ENCODE data around the gene DEPDC5.
"Not testable (repeated sequence)": the region's sequence is repeated elsewhere in the genome, so short reads cannot be mapped to it uniquely, and the experiment has no call there.

Gene DEPDC5

DNA sequence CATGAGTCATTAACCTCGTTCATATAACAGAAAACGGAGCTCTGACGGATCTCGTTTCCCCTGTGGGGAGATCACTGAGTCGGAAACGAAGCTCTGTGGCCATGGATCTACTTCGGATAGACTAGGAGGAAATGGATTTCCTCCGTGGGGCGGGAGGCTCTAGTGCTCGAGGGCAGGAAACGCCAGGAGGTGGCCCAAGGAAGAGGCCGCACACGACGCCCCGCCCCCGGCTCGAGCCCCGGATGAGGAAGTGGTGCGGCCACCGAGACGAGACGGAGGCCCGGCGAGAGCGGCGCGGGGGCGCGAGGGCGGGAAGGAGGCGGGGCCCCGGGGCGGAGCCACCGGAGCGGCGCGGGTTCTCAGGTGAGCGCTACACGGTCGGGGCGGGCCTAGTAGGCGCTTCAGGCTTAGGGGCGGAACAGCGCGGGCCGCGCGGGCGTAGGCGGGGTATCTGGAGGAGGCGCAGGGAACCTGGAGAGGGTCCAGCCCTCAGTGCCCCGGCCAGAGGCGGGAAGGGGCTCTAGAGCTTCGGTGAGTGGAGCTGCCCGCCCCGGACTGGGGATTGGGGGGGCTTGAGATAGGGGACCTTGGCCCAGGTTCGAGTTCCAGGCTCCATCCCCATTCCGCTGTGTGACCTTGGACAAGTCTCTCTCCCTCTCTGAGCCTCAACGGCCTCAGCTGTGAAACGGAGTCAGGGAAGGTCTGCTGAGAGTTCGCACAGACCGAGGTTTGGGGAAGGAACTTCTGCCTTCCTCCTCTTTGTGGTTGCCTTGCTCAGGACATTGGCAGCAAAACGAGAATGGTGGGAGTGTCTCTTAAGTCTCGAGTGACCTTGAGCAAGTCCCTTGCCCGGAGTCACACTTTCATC, at the start of gene DEPDC5:
Gene DEPDC5 (plus strand): TSS at position 386 of the 868 bp plus-strand sequence. CDS start 903 bp downstream, outside the sequence.
- no peak for FAIRE-seq

GRCh38 chr22:31707519-31707918, 46.3 kb upstream of the DEPDC5 start:
- no peak for FAIRE-seq

- not testable (repeated sequence) for FAIRE-seq
Observed at GRCh38 chr22:31711226-31711625, 42.6 kb upstream of the DEPDC5 start.

- FAIRE-seq: no peak
Observed at GRCh38 chr22:31715147-31715778, 38.6 kb upstream of the DEPDC5 start.

DNA sequence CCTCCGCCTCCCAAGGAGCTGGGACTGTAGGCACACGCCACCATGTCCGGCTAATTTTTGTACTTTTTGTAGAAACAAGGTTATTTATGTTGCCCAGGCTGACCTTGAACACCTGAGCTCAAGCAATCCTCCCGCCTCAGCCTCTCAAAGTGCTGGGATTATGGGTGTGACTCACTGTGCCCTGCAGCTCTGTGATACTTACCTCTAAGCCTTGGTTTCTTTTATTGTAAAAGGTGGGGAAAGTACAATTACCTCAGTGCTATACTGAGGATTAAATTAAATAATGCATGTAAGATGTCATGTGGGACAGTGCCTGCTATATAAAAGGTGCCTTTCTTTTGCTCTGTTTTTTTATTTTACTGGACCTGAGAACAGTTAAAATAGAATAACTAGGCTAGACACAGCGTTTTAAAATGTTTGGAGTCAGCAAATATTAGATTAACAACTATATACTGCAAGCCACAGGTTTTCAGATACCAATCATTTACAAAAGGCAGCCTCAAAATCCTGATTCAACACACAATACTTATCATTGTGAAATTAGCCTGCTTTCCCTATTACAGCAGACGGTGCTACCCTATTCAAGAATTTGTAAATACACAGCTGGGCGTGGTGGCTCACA, 33.9 kb upstream of the DEPDC5 start:
- no peak for FAIRE-seq

GRCh38 chr22:31723723-31724122, 30.1 kb upstream of the DEPDC5 start:
- no peak for FAIRE-seq

DNA sequence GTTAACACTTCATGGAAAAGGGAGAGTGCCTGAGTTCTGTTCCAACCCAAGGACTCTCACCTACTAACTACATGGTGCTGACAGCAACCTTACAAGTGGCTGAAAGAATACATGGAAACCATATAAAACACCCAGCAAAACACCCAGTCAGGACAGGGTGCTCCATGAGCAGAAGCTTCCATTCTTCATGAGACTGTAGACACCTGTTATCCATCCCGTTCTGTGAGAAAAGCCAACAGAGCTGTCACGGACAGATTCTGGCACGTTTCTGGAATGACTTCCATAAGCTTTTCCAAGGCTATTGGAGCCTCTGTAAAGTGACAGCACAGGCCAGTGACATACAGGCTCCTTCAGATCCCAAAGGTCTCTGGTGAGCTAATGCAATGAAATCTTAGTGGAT, 27.1 kb upstream of the DEPDC5 start:
- FAIRE-seq: no peak

GRCh38 chr22:31728857-31729256, 25.0 kb upstream of the DEPDC5 start:
- FAIRE-seq: no peak

GRCh38 chr22:31730344-31730711, 23.5 kb upstream of the DEPDC5 start:
- FAIRE-seq: no peak

- FAIRE-seq: no peak
Observed at GRCh38 chr22:31732089-31732829, 21.6 kb upstream of the DEPDC5 start.

GRCh38 chr22:31733580-31734079, 20.2 kb upstream of the DEPDC5 start:
- no peak for FAIRE-seq

GRCh38 chr22:31734512-31734911, 19.3 kb upstream of the DEPDC5 start:
- no peak for FAIRE-seq

DNA sequence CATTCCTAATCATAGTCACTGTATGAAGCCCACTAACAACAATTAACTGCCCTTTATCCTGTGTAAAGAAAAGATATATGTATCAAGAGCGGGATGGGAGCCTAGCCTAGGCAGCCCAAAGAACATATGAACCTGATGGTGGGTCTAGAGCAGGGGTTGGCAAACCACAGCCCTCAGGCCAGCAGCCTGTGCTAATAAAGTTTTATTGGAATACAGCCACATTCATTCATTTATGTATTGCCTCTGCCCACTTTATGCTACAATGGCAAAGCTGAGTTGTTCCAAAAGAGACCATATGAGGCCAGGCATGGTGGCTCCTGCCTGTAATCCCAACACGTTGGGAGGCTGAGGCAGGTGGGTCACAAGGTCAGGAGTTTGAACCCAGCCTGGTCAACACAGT, 17.4 kb upstream of the DEPDC5 start:
- FAIRE-seq: no peak

DNA sequence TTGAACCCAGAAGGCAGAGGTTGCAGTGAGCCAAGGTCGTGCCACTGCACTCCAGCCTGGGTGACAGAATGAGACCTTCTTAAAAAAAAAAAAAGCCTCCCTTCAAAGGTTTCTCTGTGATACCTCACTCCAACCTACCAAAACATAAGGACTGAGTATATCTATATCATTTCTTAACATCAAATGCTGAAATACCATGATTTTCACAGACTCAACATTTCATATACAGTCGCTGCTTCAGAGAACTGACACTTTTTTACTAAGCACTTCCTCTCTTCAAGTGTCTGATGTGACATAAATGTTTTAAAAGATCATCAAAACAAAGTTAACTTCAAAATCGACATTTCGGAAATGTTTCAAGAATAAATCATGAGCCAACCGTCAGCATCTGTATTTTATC, 15.9 kb upstream of the DEPDC5 start:
- no peak for FAIRE-seq

- FAIRE-seq: no peak
Observed at GRCh38 chr22:31738566-31738965, 15.3 kb upstream of the DEPDC5 start.

GRCh38 chr22:31739795-31740201, 14.0 kb upstream of the DEPDC5 start:
- no peak for FAIRE-seq

GRCh38 chr22:31740314-31740713, 13.5 kb upstream of the DEPDC5 start:
- not testable (repeated sequence) for FAIRE-seq

GRCh38 chr22:31742115-31742514, 11.7 kb upstream of the DEPDC5 start:
- no peak for FAIRE-seq

DNA sequence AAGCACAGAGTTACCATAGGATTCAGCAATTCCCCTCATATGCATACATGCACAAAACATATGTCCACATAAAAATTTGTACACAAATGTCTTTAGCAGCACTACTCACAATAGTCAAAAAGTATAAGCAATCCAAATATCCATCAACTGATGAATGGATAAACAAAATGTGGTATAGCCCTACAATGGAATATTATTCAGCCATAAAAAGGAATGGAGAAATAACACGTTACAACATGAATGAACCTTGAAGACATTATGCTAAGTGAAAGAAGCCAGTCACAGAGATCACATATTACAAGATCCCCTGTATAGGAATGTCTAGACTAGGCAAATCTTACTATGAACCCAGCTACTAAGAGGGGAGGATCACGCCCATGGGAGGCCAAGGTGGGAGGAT, 11.1 kb upstream of the DEPDC5 start:
- FAIRE-seq: no peak

DNA sequence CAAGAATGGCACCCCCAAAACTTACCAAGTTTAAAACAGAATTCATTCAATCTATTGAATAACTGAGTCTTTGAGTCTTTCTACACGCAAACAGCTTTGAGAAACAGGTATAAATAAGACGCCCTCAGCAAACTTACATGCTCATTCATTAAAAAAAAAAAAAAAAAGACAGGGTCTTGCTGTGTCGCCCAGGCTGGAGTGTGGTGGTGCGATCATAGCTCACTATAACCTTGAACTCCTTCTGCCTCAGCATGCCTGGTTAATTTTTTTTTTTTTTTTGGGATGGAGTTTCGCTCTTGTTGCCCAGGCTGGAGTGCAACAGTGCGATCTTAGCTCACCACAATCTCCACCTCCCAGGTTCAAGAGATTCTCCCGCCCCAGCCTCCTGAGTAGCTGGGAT, 9.9 kb upstream of the DEPDC5 start:
- FAIRE-seq: no peak

GRCh38 chr22:31747441-31747840, 6.4 kb upstream of the DEPDC5 start:
- no peak for FAIRE-seq

- no peak for FAIRE-seq
Observed at GRCh38 chr22:31748490-31748889, 5.3 kb upstream of the DEPDC5 start.
